Esophagus squamous epithelium (tissue), 4 donors: ENCODE measurements around the gene FCGR3B. TPM values are rescaled to one million over a fixed set of nuclear protein-coding genes. Genes with fewer than 3 reads are reported as not detected.

ENCODE experiments used
- total RNA-seq, 4 donors: library from RNA; depleted of rRNA; stranded (reverse); fragments of >200 nt; gene quantifications; one replicate each; pipeline ENCODE4 v1.1.0, GENCODE V29; 2016

The FCGR3B gene
- total RNA-seq, 4 donors from 2014 or later = 0.53 to 0.57 TPM; not detected in 2

Other genes with a start within 250 kb of the FCGR3B start
- gene FCGR2A, start 125.7 kb downstream of the FCGR3B start, total RNA-seq = 10 to 100 TPM in 2 of 4 donors, 1 to 10 TPM in 2; 4.3 to 33.9 (median 19.6) TPM
- 1 to 10 TPM; 1.3 to 4.2 (median 3.2) TPM for gene HSPA6, start 106.6 kb downstream of the FCGR3B start, total RNA-seq
- 10 to 100 TPM in 1 of 4 donors, 1 to 10 TPM in 2, under 1 TPM in 1; 0.23 to 15.5 (median 1.9) TPM for gene FCGR3A, start 81.4 kb downstream of the FCGR3B start, total RNA-seq
- gene FCGR2B, start 32.0 kb upstream of the FCGR3B start, total RNA-seq = 10 to 100 TPM in 2 of 4 donors, 1 to 10 TPM in 2; 1.1 to 25.2 (median 7.4) TPM
- gene FCRLA, start 76.1 kb upstream of the FCGR3B start, total RNA-seq = under 1 TPM in 1 of 4 donors, not detected in 3; 0.62 TPM
- gene FCRLB, start 90.4 kb upstream of the FCGR3B start, total RNA-seq = 1 to 10 TPM in 1 of 4 donors, under 1 TPM in 3; 0.31 to 1.2 (median 0.83) TPM
- gene DUSP12, start 118.6 kb upstream of the FCGR3B start, total RNA-seq = 10 to 100 TPM in 3 of 4 donors, 1 to 10 TPM in 1; 6.0 to 24.0 (median 15.1) TPM
- gene ATF6, start 135.1 kb upstream of the FCGR3B start, total RNA-seq = 10 to 100 TPM; 13.4 to 24.8 (median 17.6) TPM